ENCODE results near the gene HSFX3.

DNA sequence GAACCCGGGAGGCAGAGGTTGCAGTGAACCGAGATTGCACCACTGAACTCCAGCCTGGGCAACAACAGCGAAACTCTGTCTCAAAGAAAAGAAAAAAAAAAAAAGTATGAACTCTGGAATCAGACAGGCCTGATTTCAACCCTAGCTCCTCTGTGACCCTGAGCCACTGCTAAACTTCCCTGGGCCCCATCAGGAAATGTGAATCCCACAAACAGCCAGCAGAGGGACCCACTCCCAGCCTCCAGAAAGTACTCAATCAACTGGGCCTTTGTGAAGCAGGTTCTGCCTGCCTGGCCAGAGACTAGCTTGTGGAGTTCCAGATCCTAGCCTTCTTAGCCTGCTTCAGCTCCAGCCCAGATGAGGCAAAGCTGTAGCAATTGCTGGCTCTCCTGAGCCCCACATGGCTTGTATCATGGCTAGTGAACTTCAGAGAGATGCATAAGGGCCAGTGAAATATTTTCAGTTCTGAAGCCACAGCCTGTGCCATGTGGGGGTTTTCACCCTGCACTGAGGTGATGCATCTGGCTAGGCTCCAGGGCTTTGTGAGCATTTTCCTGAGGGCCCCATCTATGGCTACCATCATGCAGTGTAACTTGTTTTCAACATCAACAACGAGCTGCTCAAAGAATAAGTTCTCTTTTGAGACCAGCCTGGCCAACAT, 37.4 kb downstream of the HSFX3 start:
- TF ChIP-seq CTCF (IDR thresholded peaks at IDR 0.05) (peak in 5 of 6 experiments; percentile 48 to 69 (median 55)), POLR2A (IDR thresholded peaks at IDR 0.05) (no peak)

All from esophagus squamous epithelium (tissue), 4 donors.